Small intestine (tissue), 7 donors: Measurements from ENCODE around the gene DCBLD1. TPM values are rescaled to one million over a fixed set of nuclear protein-coding genes. Genes with fewer than 3 reads are reported as not detected.

Experiments used
- DNase-seq, 2 donors: peaks; one replicate each; pipeline versions ENCODE4 v3.0.0 to v3.0.0-alpha.2; 2013
- FAIRE-seq: peaks from 2 replicates; lab custom pipeline; 2012; peaks lifted over from hg19 to GRCh38; lab: Jason Lieb, UNC
- H3K27ac ChIP-seq, 3 donors: one replicate each; pipeline ENCODE4 v1.5.1; 2013; ENCODE audit warnings: low read length in 2 of 3, mild to moderate bottlenecking in 2 of 3, control low read depth in 1 of 3, inconsistent platforms in 1 of 3, low read depth in 1 of 3, moderate library complexity in 1 of 3
- H3K27me3 ChIP-seq, 3 donors: one replicate each; pipeline ENCODE4 v1.6.1; 2013; ENCODE audit warnings: low read length in 3 of 3, inconsistent platforms in 1 of 3; ENCODE audit not compliant: control insufficient read depth in 3 of 3, insufficient read depth in 3 of 3
- H3K36me3 ChIP-seq, 3 donors: one replicate each; pipeline ENCODE4 v1.6.1; 2013; ENCODE audit warnings: low read length in 3 of 3, inconsistent platforms in 1 of 3, low read depth in 1 of 3, mild to moderate bottlenecking in 1 of 3, moderate library complexity in 1 of 3; ENCODE audit not compliant: control insufficient read depth in 3 of 3, insufficient read depth in 2 of 3
- H3K4me1 ChIP-seq, 3 donors: one replicate each; pipeline ENCODE4 v1.6.1; 2013; ENCODE audit warnings: low read length in 2 of 3, inconsistent platforms in 1 of 3, low read depth in 1 of 3, mild to moderate bottlenecking in 1 of 3, moderate library complexity in 1 of 3; ENCODE audit not compliant: control insufficient read depth in 3 of 3, insufficient read depth in 2 of 3
- H3K4me3 ChIP-seq, 3 donors: one replicate each; pipeline ENCODE4 v1.5.1; 2013; ENCODE audit warnings: low read length in 3 of 3, control low read depth in 1 of 3, inconsistent platforms in 1 of 3, low read depth in 1 of 3, mild to moderate bottlenecking in 1 of 3, moderate library complexity in 1 of 3
- H3K9me3 ChIP-seq, 2 donors: one replicate each; pipeline ENCODE4 v1.6.1; 2013; ENCODE audit warnings: low read depth in 1 of 2, low read length in 1 of 2; ENCODE audit not compliant: control insufficient read depth in 2 of 2, insufficient read depth in 1 of 2
- WGBS, 3 donors: extraction: QIAGEN DNeasy Blood & Tissue Kit; methylation state at CpG; one replicate each; pipeline ENCODE4 v1.1.7; 2013; 5-methylcytosine and 5-hydroxymethylcytosine counted together
- polyA plus RNA-seq, 4 donors: library from polyadenylated mRNA; stranded (reverse) in 3 of 4; unstranded in 1 of 4; fragments of 200-250 nt in 3 of 4; fragments of 120-200 nt in 1 of 4; gene quantifications; one replicate each; pipeline versions ENCODE4 v1.2.1 to v1.2.3, GENCODE V29; 2013
- donor health status: healthy with polysubstance abuse.
- donor health status: control.
- donor health status: control.
- donor health status: Bipolar disorder and iron deficiency.
- donor health status: healthy.

Gene DCBLD1
- polyA plus RNA-seq, 4 donors = 4.9 to 23.4 (median 7.7) TPM

DNA sequence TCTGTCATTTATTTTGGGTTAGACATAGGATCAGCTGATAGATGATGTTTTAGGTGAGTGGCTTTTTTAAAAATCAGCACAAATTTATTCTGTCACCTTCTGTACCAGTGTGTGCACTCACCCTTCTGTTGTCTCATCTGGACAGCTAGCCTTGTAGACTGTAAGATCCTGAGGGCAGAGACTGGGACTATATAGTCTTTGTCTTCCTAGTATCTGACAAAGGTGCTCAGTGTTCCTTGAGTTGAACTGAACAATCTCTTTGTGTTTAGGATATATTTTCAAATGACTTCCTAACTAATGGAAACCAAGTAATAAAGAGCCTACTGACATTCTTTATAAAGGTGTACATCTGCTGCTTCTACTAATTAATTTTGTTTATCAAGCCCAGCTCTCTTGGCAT lies 3.0 kb downstream of the DCBLD1 start:
- Histone ChIP-seq H3K27ac (no peak overlapping the region), H3K36me3 (peaks cover 0 to 4% (median 0%) of the 10 kb centered on the region in 3 donors), H3K27me3 (no peaks in the 10 kb centered on the region), H3K4me1 (peaks cover 0 to 16% (median 0%) of the 10 kb centered on the region in 3 donors), H3K9me3 (no peaks in the 10 kb centered on the region), H3K4me3 (no peak overlapping the region)
- DNase-seq (no peak), FAIRE-seq (no peak)

GRCh38 chr6:117487821-117488220 lies 5.3 kb downstream of the DCBLD1 start:
- DNase-seq (no peak), FAIRE-seq (no peak)
- no peaks in the 10 kb centered on the region for H3K9me3 ChIP-seq
- H3K27ac ChIP-seq = peak overlapping the region in 1 of 3 donors; percentile 18
- H3K27me3 ChIP-seq = no peaks in the 10 kb centered on the region
- peaks cover 0 to 5% (median 0%) of the 10 kb centered on the region in 3 donors for H3K4me1 ChIP-seq
- peaks cover 0 to 4% (median 0%) of the 10 kb centered on the region in 3 donors for H3K36me3 ChIP-seq
- no peak overlapping the region for H3K4me3 ChIP-seq
- 81 to 97% (median 92%) methylated on average over 7 of the region's 7 CpGs for WGBS, 3 donors

GRCh38 chr6:117489003-117489402 lies 6.5 kb downstream of the DCBLD1 start:
- WGBS, 3 donors = 93 to 96% (median 95%) methylated on average over 2 of the region's 2 CpGs
- FAIRE-seq (no peak), DNase-seq (no peak)
- no peaks in the 10 kb centered on the region for H3K27me3 ChIP-seq
- no peak overlapping the region for H3K27ac ChIP-seq
- no peak overlapping the region for H3K4me3 ChIP-seq
- H3K36me3 ChIP-seq = peaks cover 0 to 4% (median 0%) of the 10 kb centered on the region in 3 donors
- H3K9me3 ChIP-seq = no peaks in the 10 kb centered on the region
- H3K4me1 ChIP-seq = peaks cover 0 to 4% (median 0%) of the 10 kb centered on the region in 3 donors

DNA sequence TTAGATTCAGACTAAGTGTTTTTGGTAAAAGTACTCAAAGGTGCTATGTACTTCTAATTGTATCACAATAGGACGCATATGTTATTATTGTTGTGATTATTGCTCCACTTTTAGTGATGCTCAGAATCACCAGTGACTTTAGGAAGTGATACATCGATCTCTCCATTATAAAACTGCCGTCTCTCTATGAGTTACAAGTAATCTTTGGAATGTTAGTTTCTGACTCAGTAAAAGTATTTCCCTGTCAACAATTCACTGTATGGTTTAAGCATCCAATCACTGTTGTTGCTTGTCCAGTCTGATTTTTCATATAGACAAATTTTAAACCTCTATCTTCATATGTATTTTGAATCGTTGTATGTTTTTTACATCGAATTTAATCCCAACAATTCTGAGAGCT lies 9.4 kb downstream of the DCBLD1 start:
- 89 to 91% (median 90%) methylated on average over 5 of the region's 5 CpGs for WGBS, 3 donors
- H3K9me3 ChIP-seq = no peaks in the 10 kb centered on the region
- no peak overlapping the region for H3K4me3 ChIP-seq
- DNase-seq (no peak), FAIRE-seq (no peak)
- no peak overlapping the region for H3K27ac ChIP-seq
- no peaks in the 10 kb centered on the region for H3K27me3 ChIP-seq
- H3K36me3 ChIP-seq = no peaks in the 10 kb centered on the region
- H3K4me1 ChIP-seq = peaks cover 3 to 10% (median 4%) of the 10 kb centered on the region in 3 donors

DNA sequence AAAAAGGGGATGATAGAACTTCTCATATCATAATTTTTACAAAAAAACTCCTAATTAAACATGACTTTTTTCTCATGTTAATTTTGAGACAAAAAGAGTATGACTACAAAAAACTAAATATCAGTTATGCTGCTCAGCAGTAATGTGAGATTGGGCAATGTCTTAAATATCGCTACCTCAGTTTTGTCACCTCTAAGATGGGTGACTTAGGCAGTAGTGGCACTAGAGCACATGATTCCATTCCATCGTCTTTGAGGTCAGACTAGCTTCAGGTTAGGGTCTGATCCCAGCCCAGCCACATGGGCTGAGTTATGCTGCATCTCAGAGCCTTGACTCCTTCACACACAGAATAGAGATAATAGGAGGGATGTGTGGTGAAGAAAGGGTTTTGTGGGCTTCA lies 11.0 kb downstream of the DCBLD1 start:
- H3K36me3 ChIP-seq = no peaks in the 10 kb centered on the region
- H3K27me3 ChIP-seq = no peaks in the 10 kb centered on the region
- peaks cover 3 to 10% (median 8%) of the 10 kb centered on the region in 3 donors for H3K4me1 ChIP-seq
- no peak for DNase-seq
- FAIRE-seq = no peak
- no peaks in the 10 kb centered on the region for H3K9me3 ChIP-seq
- no peak overlapping the region for H3K27ac ChIP-seq
- WGBS, 3 donors = 91 to 97% (median 93%) methylated on average over 2 of the region's 2 CpGs
- H3K4me3 ChIP-seq = no peak overlapping the region

DNA sequence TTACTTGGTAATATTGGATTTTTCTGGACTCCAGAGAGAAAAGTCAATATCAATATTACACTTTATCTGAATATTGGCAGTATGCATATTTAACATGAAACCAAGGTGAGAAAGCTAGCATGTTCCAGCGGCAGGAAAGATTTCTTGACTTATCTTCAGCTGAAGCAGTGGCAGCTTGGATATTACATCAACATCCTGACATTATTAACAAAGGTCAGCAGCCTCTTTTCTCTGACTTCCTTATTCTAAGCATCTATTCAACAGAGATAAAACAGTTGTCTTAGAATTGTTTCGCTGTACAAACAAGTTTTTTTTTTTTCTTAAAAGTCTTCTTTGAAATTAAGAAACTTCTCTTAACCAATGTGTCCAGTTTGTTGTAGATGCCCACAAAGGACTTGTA lies 11.8 kb downstream of the DCBLD1 start:
- H3K27ac ChIP-seq = peak overlapping the region in 1 of 3 donors; percentile 25
- no peak overlapping the region for H3K4me3 ChIP-seq
- no peaks in the 10 kb centered on the region for H3K27me3 ChIP-seq
- FAIRE-seq = no peak
- WGBS, 3 donors = 41 to 49% (median 43%) methylated on average over 2 of the region's 2 CpGs
- H3K36me3 ChIP-seq = no peaks in the 10 kb centered on the region
- H3K4me1 ChIP-seq = peaks cover 3 to 10% (median 8%) of the 10 kb centered on the region in 3 donors
- no peaks in the 10 kb centered on the region for H3K9me3 ChIP-seq
- peak; percentile 33 to 40 for DNase-seq

DNA sequence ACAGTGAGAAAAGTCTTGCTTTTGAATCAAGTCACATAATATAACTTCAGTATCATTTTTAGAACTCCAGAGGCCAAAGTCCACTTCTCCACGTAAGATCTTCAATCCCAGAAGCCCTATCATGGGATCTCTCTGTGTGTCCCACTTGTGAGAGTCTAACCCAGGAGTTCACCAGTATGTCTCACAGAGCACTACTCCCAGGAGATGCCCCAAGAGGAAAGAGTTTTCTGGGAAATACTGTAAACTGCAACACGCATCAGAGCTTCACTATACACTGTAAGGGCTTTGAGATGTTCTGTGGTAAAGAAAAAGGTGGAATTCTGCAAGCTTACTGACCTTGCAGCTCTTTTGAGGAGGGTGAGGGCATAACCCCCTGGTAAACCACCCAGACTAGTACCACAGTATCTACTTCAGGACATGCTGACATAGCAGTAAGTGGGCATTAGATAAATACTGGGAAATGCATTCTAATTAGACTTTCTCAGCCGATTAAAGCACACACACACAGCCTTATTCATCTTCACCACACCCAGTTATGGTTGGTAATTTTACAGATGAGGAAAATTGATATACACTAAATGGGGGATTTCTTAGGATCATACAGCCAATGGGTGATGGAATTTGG lies 12.3 kb downstream of the DCBLD1 start:
- Histone ChIP-seq H3K27me3 (no peaks in the 10 kb centered on the region), H3K9me3 (no peaks in the 10 kb centered on the region), H3K4me1 (peaks cover 3 to 10% (median 8%) of the 10 kb centered on the region in 3 donors), H3K36me3 (no peaks in the 10 kb centered on the region), H3K4me3 (no peak overlapping the region), H3K27ac (peak overlapping the region; percentile 0 to 55 (median 46))
- no peak for FAIRE-seq
- DNase-seq = no peak
- 38 to 52% (median 52%) methylated on average over 3 of the region's 3 CpGs for WGBS, 3 donors

DNA sequence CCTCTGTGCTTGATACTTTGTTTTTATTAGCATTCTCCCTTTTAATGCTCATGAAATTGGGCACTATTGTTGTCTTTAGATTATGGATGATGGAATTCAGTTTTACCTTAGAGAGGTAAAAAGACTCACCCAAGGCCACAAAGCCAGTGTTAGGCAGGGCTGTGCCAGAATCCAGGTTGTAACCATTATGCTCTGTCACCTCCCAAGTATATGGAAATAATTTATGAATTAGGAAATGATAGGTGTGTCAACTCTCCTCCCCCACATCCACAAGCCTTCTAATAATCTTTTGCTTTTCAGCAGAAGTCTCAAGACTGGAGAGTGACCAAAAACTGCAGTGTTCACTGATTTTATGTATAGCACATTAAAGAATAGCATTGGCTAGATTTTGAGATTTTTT lies 13.0 kb downstream of the DCBLD1 start:
- Histone ChIP-seq H3K27me3 (no peaks in the 10 kb centered on the region), H3K9me3 (no peaks in the 10 kb centered on the region), H3K4me3 (no peak overlapping the region), H3K4me1 (peaks cover 3 to 10% (median 8%) of the 10 kb centered on the region in 3 donors), H3K36me3 (no peaks in the 10 kb centered on the region), H3K27ac (no peak overlapping the region)
- DNase-seq (no peak), FAIRE-seq (no peak)

- Histone ChIP-seq H3K27me3 (no peaks in the 10 kb centered on the region), H3K4me1 (peaks cover 3 to 10% (median 8%) of the 10 kb centered on the region in 3 donors), H3K27ac (no peak overlapping the region), H3K9me3 (no peaks in the 10 kb centered on the region), H3K4me3 (no peak overlapping the region), H3K36me3 (no peaks in the 10 kb centered on the region)
- DNase-seq (no peak), FAIRE-seq (no peak)
- WGBS, 3 donors = 82 to 91% (median 89%) methylated on average over 2 of the region's 2 CpGs
These were observed 13.4 kb downstream of the DCBLD1 start for GRCh38 chr6:117495869-117496268.
